ENCODE results near the gene CALHM1. TPM values are rescaled to one million over a fixed set of nuclear protein-coding genes. Genes with fewer than 3 reads are reported as not detected.
A peak's percentile ranks its signal among the peaks of the same experiment; 100 is the strongest.

Gene CALHM1
- total RNA-seq, 1 donor from 2014 or later = not detected

DNA sequence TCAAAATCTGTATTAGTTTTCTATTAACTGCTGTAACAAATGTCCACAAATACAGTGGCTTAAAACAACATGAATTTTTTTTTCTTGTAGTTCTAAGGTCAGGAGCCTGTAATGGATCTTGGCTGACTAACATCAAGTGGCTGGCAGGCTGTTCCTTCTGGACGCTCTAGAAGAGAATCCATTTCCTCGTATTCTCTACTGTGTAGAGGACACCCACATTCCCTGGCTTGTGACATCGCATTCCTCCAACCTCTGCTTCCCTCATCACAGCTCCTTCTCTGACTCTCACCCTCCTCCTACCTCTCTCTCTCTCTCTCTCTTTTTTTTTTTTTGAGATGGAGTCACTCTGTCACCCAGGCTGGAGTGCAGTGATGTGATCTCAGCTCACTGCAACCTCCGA lies 4.8 kb upstream of the CALHM1 start:
- intact Hi-C loops (cut with DNase I) = no loop called here
- DNase-seq (ENCODE audit: low spot score) = no peak
- ATAC-seq = no peak

- intact Hi-C loops (cut with DNase I) = no loop called here
- ATAC-seq = no peak
- DNase-seq (ENCODE audit: low spot score) = no peak
Observed at GRCh38 chr10:103459615-103460014, 915 bp upstream of the CALHM1 start.

GRCh38 chr10:103457896-103458583 lies 660 bp downstream of the CALHM1 start:
- intact Hi-C loops (cut with DNase I) = no loop called here
- ATAC-seq (no peak), DNase-seq (ENCODE audit: low spot score) (no peak)

DNA sequence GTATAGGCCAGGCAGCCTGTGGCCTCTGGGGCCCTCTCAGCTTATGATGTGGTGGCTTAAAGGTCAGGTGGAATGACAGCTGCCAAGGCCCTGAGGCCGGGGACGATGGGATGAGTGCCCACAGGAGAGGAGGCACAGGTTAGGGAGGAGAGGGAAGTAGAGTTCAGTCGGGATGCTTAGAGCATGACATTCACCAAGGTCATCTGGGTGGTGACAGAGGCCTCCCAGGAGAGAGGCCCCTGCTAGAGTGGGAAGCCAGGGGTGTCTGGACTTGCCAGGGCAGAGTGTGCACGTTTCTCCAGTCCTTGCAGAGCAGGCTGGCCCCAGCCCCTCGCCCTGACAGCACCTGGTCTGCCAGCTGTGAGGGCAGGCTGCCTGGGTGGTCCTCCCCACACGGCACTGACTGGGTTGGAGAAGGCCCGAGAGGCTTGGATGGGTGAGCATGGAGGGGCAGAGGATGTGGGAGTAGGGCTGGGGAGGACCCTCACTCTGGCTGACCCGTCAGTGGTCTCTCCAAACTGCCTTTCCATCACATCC lies 1.5 kb downstream of the CALHM1 start:
- ATAC-seq = no peak

DNA sequence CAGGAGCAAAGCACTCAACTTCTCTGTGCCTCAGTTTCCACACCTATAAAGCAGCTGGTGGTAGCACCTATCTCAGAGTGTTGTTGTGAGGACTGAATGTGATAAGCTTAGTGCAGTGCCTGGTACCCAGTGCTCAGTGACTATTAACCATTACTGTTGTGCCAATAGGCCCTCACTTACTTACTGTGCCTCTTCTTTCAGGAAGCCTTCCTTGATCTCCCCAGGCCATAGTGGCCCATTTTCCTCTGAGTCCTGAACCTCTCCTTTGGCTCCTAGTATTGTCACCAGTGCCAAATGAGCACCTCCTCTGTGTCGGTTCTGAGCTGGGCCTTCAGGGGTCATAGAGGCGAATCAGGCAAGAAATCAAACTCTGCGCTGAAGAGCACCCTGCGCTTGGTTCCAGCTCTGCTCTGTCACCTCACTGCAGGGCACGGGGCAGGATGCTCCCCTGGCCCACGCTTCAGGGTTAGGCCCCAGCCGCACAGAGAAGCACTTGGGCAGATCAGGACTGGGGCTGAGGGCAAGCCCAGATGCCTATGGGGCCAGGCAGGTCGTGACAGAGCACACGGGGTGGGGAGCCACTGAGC lies 2.5 kb downstream of the CALHM1 start:
- intact Hi-C loops (cut with DNase I) = no loop called here
- DNase-seq (ENCODE audit: low spot score) (no peak), ATAC-seq (no peak)

More for the DNA sequence above, 1.5 kb downstream of the CALHM1 start:
- DNase-seq (ENCODE audit: low spot score) = no peak
- intact Hi-C loops (cut with DNase I) = no loop called here

- ATAC-seq (no peak), DNase-seq (ENCODE audit: low spot score) (no peak)
- intact Hi-C loops (cut with DNase I) = no loop called here
Observed at GRCh38 chr10:103455235-103455634, 3.5 kb downstream of the CALHM1 start.

- DNase-seq (ENCODE audit: low spot score) = no peak
- intact Hi-C loops (cut with DNase I) = no loop called here
- no peak for ATAC-seq
Observed at GRCh38 chr10:103454026-103454425, 4.7 kb downstream of the CALHM1 start.

GRCh38 chr10:103452506-103453230 lies 6.0 kb downstream of the CALHM1 start:
- intact Hi-C loops (cut with DNase I) = no loop called here
- ATAC-seq (no peak), DNase-seq (ENCODE audit: low spot score) (no peak)

DNA sequence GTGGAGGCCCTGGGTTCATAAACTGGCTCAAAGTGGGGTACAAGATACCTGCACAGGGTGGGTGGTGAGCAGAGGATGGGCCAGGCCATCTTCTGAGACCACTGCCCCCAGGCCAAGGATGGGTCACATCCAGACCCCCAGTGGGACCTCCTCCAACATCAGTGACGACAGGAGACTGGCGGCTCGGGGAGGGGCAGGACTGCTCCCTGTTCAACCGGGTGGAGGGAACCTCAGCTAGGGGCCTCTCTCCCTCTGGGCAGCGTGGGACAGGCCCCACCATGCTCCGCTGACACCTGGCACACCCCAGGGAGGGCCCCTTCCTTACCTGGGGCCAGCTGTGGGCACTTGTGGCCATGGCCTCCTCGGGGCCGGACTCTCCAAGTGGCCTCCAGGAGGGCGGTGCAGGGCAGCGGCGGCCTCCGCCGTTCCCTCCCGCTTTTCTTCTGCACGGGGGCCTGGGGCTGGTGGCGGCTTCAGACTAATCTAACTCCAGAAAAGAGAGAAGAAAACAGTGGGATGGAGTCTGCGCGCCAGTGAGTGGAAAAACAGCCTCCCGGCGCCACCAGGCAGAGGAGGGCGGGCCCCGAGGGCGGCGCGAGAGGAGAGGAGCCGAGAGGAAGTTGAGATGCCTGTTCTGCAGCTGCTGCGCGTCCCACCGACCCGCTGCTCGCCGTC lies 6.7 kb downstream of the CALHM1 start, which contains the start of gene CALHM2:
CALHM2 (minus strand) TSS at position 540 of the 675 bp plus-strand sequence. CDS start 2,429 bp downstream, outside the sequence.
- intact Hi-C loops (cut with DNase I) = no loop called here
- ATAC-seq (peak; percentile 83), DNase-seq (ENCODE audit: low spot score) (peak; percentile 84)

DNA sequence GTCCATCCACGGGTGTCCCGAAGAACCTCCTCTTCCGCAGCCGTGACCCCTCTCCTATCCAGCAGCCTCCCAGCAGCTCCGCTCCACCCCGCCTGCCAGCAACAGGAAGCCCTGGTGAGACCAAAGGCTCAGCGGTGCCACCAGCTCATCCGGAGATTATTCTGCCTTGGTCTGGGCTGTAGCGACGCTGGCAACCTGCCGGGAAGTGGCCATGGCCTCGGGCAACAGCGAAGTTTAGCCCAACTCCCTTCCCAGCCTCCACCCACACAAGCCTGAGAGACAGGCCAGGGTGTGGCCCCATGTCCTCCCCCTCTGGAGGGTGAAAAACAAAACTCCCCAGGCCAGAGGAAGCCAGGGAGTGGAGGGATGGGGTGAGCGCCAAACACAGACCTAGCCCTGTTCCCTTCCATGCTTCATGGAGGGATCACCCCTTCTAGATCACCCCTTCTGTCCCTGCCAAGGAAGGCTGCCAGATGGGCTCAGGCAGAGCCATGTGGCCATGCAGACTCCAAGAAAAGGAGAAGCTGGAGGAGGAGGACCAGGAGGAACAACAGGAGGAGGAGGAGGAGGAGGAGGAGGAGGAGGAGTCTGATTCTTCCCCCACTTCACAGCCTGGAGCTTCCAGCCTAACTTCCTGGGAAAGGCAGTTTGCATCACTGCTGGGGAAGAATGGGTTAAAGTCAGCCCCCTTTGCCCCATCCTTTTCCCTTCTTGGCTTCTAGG lies 7.4 kb downstream of the CALHM1 start:
- intact Hi-C loops (cut with DNase I) = no loop called here
- peak; percentile 74 for ATAC-seq
- peak; percentile 81 for DNase-seq (ENCODE audit: low spot score)

DNA sequence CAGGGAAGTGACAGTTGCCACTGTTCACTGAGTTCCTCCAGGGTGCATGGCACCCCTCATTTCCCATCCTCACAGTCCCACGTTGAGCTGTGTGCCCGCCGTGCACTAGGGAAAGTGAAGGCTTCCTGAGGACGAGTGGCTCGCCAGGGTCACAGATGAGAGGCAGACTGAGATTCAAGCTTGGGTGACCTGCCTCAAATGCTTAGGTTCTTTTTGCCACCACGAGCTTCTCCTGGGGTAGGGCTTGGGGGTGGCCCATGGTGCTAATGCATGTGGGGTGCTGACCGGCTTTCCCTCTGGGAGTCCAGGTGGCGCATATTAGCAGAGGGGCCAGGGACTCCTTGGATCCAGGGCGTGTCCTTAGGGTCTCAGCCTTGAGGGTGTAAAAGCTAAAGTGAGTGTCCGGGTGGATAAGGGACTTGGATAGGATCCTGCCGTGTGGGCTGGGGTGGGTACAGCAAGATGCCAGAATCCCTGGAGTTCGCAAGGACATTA lies 8.5 kb downstream of the CALHM1 start:
- DNase-seq (ENCODE audit: low spot score) (no peak), ATAC-seq (no peak)
- intact Hi-C loops (cut with DNase I) = no loop called here

DNA sequence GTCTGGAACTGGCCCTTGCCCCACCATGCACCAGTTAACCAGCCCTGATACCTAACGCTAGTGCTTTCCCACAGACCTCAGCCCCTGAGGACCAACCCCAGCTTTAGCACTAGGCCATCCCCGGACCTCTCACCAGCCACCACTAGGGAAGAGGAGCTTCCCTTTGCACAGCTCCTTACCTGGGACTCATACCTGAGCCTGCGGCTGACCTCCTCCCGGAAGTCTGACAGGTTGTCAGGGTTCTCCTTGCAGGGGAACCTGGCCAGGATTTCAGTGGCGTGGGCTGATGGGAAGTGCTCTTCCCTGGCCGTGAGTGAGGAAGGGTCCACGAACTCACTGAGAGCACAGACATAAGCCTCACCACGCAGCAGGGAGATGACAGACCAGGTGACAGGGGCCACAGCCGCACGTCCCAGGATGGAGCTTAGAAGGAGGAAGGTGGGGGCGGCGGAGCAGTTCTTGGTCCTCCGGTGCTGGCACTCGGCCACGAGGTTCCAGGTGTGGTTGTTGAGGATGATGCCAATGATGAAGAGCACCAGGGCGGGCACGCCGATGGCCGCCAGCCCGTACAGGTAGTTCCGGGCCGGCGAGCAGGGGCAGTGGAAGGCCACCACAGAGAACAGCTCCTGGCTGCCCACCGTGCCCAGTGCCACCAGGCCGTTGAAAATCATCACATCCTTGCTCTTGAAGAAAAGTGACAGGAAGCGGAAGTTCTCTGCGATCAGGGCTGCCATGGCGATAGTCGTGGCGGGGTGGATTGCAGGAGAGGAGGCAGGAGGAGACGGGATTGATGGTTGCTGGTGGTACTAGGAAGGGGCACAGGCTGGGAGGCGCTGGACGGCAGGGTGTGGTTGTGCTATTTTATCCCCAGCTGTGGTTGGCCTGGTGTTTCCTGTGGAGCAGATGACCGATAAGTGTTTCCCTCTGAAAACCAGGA lies 9.2 kb downstream of the CALHM1 start:
- DNase-seq (ENCODE audit: low spot score) (peak; percentile 66), ATAC-seq (no peak)
- intact Hi-C loops (cut with DNase I) = no loop called here

- ATAC-seq (peak; percentile 62), DNase-seq (ENCODE audit: low spot score) (peak; percentile 74)
- intact Hi-C loops (cut with DNase I) = no loop called here
Observed at GRCh38 chr10:103448746-103449145, 10.0 kb downstream of the CALHM1 start.

GRCh38 chr10:103447187-103447586 lies 11.5 kb downstream of the CALHM1 start:
- ATAC-seq (no peak), DNase-seq (ENCODE audit: low spot score) (no peak)
- intact Hi-C loops (cut with DNase I) = no loop called here

DNA sequence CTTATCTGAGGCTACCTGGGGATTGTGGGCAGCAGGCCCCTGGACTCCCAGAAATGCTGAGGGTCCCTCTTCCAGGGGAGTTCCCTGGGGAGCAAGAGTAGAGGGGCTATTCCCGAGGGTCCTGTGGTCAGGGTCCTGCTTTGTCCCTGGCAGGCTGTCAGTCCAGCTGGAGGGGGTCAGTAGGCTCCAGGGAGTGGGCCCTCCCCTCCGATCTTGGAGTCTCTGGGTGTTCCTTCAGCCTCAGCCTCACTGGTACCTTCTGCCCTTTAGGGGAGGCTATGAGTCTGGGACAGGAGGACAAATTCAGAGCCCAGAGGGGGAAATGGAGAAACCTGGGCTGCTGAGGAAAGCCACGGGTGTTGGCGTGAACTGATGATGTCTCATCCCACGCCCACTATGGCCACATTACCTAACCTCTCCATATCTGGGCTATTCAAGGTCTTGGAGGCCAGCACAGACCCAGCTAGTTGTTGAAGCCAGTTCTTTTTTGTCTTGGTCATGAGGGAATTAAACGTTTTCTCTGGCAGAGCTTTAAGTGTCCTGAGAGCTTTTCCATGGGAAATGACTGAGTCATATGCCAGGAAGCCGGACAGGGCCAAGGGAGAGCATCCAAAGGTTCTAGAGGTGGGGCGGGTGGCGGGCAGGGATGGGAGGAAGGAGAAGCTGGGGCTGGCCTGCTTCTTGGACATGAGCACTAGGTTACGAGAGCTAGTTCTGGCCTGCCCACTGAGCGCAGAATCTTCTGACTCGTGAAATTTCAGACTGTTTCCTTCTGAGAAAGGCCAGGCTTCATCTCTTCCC lies 12.7 kb downstream of the CALHM1 start:
- intact Hi-C loops (cut with DNase I) = no loop called here
- ATAC-seq (peak; percentile 83), DNase-seq (ENCODE audit: low spot score) (peak; percentile 80)

DNA sequence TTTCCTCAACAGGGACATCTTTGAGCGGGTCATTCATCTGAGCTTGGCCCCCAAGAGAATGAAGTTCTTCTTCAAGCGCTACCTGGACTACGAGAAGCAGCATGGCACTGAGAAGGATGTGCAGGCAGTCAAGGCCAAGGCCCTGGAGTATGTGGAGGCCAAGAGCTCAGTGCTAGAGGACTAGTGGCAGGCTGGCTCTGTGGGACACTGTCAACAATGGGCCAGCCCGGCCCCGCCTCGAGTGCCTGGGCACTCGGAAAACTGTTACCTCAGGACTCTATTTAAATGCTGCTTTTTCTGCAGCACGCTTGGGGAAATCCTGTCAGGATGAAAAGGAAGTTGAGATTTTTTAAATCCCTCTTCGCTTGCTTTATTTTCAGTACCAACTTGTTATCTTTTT lies 13.3 kb downstream of the CALHM1 start:
- intact Hi-C loops (cut with DNase I) = no loop called here
- no peak for DNase-seq (ENCODE audit: low spot score)
- no peak for ATAC-seq

DNA sequence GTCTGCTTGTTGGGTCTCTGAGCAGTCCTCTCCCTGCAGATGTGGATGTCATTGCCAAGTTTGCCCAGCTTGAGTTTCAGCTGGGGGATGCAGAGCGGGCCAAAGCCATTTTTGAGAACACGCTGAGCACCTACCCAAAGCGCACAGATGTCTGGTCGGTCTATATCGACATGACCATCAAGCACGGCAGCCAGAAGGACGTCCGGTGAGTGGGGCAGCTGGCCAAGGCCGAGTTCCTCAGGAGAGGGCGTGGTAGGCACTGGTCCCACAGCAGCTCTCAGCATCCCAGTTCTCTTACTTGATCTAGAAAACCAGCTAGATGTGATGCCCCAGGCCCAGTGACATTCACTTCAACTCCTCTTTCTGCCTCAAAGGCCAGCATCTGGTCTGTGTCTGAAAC lies 14.2 kb downstream of the CALHM1 start:
- DNase-seq (ENCODE audit: low spot score) (no peak), ATAC-seq (no peak)
- intact Hi-C loops (cut with DNase I) = no loop called here
